ENCODE measurements around the gene CLDN9.

CLDN9 gene

DNA sequence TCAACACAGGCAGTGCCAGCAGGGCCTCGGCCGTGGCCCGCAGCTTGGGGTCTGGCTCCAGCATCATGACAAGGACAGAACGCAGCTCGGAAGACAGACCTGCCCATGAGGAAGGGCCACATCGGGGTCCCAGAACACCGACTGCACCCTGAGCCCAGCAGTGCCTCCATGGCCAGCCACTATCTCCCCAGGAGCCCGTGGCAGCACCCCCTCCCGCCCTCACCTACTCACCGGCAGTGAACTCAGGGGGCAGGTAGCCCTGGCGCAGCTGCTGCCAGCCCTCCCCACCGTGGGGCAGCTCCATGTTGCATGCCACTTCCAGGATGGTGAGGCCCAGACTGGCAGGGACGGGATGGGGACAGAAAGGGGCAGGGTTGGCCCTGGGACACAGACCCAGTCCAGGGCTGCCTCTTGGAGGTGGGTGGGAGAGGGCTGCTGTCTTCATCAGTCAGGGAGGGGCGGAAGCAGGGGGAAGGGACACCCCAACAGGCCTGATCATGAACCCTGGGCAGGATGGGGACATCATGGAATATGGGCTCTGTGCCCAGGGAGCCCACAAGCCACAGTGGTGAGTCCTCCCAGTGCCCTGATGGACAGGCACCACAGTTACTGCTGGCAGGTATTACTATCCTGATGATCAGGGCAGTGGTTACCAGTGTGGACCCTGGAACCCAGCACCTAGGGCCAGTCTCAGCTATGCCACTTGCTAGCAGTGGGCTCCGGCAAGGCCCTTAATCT is 38.2 kb upstream of the CLDN9 start:
- no peak for DNase-seq (ENCODE audit: low read depth in 2 of 2)

DNA sequence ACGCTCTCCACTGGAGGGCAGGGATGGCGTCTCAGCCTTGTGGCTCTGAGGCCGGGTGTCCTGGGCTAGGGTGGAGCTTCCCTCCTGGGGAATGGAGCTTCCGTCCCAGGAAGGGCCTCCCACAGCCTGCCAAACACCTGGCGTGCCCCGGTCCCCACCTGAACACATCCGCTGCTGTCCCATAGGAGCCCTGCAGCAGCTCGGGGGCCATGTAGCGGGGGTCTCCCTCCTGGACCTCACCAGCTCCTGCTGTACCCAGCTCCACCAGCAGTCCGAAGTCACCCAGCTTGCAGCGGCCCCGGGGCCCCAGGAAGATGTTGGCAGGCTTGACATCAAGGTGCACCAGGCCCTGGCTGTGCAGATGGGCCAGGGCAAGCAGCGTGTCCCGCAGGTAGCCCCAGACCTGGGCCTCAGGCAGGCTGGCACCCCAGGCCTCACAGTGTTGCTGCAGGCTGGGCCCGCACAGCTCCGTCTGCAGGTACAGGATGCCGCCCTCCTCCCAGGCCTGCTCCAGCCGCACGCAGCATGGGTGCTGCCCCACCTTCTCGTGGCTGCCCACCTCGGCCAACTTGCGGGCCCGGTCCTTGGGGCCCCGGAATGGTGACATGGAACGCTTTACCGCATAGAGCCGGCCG is 37.4 kb upstream of the CLDN9 start:
- no peak for DNase-seq (ENCODE audit: low read depth in 2 of 2)

- no peak for DNase-seq (ENCODE audit: low read depth in 2 of 2)
Measured at GRCh38 chr16:2976201-2976600, 36.5 kb upstream of the CLDN9 start.

DNA sequence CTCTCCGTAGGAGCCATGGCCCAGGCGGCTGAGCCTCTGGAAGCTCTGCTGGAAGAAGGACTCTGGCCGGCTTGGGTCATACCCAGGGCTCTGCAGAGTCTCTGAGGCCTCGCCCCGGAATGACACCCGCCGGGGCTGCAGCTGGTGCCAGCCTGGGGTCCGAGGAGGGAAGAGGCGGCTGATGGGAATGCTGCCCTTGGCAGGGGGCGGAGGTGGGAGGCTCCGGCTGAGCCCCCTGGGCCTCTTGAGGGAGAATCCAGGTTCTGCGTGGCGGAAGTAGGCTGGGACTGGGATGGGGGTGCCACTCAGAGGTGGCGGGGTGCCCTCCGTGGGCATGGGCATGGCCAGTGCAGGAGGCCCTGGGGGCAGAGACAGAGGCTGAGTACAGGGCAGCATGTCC is 36.0 kb upstream of the CLDN9 start:
- no peak for DNase-seq (ENCODE audit: low read depth in 2 of 2)

- no peak for DNase-seq (ENCODE audit: low read depth in 2 of 2)
Measured at GRCh38 chr16:2977440-2977839, 35.3 kb upstream of the CLDN9 start.

DNA sequence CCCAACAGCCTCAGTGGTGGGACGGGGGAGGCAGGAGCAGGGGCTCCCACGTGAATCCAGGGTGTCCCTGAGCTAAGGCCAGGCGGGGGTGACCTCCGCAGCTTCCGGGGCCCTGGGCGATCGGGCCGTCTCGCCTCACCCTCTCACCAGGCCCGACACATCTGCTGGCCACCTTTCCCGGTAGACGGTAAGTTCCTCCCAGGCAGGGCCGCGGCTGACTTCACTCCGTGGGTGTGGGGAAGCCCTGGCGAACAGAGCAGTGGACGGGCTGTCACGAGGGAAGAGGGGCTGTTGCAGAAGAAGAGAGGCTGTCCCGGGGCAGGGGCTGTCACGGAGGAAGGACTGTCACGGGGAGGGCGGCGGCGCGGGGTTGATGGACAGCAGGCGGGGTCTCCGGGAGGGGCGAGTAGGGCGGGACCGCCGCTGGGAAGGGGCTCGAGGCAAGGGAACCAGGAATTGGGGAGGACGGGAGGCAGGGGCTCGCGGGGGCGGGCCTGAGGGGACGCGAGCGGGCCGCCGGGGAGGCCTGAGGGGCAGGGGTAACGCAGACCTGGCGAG is 33.0 kb upstream of the CLDN9 start:
- no peak for DNase-seq (ENCODE audit: low read depth in 2 of 2)

GRCh38 chr16:2980227-2981176 is 32.2 kb upstream of the CLDN9 start, which contains the start of gene PKMYT1:
Gene PKMYT1, minus strand, starts transcription at chr16:2980446. Its CDS starts 789 bp downstream, at chr16:2979657.
- DNase-seq (ENCODE audit: low read depth in 2 of 2): peak; percentile 84 to 94

DNA sequence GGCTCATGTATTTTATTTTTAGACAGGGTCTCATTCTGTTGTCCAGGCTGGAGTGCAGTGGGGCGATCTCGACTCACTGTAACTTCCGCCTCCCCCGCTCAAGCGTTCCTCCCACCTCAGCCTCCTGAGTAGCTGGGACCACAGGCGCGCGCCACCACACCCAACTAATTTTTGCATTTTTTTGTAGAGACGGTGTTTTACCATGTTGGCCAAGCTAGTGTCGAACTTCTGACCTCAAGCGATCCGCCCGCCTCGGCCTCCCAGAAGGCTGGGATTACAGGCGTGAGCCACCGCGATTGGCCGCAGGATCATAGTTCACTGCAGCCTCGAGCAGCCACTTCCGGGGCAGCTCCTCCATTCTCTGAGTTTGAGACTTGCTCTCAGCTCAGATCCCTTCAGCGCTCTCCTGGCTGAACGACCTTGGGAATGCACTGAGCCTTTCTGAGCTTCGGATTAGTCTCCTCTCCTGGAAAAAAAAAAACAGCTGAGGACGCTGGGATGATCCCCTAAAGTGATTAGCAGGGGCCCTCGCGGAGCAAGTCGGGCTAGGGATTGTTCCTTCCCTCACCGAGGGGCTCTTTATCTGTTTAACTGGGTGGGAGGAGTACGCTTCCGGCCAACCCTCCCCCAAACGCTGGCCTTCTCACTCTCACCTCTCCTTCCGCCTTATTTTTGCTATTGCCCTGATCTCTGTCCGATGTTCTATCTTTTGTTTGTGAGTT is 31.4 kb upstream of the CLDN9 start:
- DNase-seq (ENCODE audit: low read depth in 2 of 2): no peak

- no peak for DNase-seq (ENCODE audit: low read depth in 2 of 2)
Measured at GRCh38 chr16:2981899-2982250, 30.8 kb upstream of the CLDN9 start.

- no peak for DNase-seq (ENCODE audit: low read depth in 2 of 2)
Measured at GRCh38 chr16:2982402-2982801, 30.3 kb upstream of the CLDN9 start.

DNA sequence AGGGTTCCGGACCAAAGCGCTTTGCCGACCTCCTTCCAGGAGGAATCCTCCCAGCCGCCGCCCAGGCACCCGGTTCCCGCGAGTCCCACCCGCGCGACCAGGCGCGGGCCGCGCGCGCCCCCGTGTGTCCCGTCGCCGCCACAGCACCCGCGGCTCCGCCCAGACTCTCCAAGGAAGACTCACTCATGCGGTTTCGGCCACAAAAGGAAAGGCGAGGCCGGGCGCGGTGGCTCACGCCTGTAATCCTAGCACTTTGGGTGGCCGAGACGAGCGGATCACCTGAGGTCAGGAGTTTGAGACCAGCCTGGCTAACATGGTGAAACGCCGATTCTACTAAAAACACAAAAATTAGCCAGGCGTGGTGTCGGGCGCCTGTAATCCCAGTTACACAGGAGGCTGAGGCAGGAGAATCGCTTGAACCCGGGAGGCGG is 29.0 kb upstream of the CLDN9 start:
- no peak for DNase-seq (ENCODE audit: low read depth in 2 of 2)

- DNase-seq (ENCODE audit: low read depth in 2 of 2): no peak
Measured at GRCh38 chr16:2985462-2985861, 27.3 kb upstream of the CLDN9 start.

- DNase-seq (ENCODE audit: low read depth in 2 of 2): no peak
Measured at GRCh38 chr16:2985893-2986355, 26.8 kb upstream of the CLDN9 start.

- DNase-seq (ENCODE audit: low read depth in 2 of 2): no peak
Measured at GRCh38 chr16:2986623-2987188, 26.0 kb upstream of the CLDN9 start.

GRCh38 chr16:2987286-2987685 is 25.4 kb upstream of the CLDN9 start:
- no peak for DNase-seq (ENCODE audit: low read depth in 2 of 2)

GRCh38 chr16:2987833-2988232 is 24.9 kb upstream of the CLDN9 start:
- DNase-seq (ENCODE audit: low read depth in 2 of 2): no peak

GRCh38 chr16:2988590-2989099 is 24.1 kb upstream of the CLDN9 start:
- DNase-seq (ENCODE audit: low read depth in 2 of 2): no peak

DNA sequence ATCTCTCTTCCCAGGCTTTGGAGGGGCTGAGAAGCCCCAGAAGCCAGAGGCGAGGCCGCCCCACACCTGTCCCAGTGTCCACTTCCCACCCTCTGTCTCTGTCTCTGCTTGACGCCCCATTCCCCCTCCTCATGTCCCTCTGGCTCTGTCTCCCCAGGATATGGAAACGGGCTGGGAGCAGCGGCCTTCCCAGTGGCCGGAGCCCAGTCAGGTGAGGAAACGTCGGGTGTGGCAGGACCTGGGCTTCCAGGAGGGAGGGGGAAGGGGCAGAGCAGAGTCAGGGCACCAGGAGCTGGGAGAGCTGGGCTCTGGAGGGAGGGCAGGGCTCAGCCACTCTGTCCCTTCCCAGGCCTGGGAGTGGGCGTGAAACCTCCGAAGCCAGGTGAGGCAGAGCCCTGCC is 21.8 kb upstream of the CLDN9 start:
- no peak for DNase-seq (ENCODE audit: low read depth in 2 of 2)

DNA sequence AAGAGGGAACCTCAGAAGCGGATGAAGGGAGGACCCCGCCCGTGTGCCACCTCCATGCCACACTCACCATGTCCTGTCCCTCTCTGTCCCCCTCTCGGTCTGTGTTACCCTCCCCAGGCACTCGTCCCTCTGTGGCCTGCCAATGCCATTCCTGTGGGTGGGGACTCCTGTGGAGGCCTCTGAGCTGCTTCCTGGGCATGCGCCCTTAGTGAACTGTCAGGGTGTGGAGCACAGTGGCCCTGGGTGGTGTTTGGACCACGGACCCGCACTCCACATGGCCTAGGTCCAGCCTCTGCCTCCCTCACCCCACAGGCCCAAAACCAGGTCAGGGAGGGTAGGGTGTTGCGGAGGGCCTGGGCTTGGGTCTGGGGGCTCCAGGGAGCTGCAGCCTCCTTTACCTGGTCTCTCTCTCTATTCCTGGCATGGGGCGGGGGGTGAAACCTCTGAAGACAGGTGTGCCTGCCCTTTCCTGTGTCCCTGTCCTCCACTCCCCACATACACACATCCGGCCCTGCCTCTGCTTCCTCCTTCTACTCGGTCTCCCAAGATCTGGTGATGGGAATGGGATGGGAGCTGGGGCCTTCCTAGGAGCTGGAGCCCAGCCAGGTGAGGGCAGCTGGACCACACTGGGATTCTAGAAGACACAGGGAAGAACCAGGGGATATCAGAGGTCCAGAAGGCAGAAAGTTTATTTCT is 21.0 kb upstream of the CLDN9 start:
- no peak for DNase-seq (ENCODE audit: low read depth in 2 of 2)

Measured in stimulated activated CD8-positive, alpha-beta memory T cell treated with anti-CD3 and anti-CD28 coated beads, Interleukin-15, amount 100 ng/mL, for 4 hours (primary cell).